MM.1S (cell line): Measurements from ENCODE around the gene ARHGAP26.

Source experiments
- CTCF ChIP-seq: fragments of 300-600 bp; sonication (generic); IDR thresholded peaks from 2 replicates; pipeline ENCODE4 v1.5.1; 2016; ENCODE audit warnings: antibody characterized with exemption, low read length, mixed read lengths
- EZH2 ChIP-seq: fragments of 300-600 bp; sonication (generic); optimal IDR thresholded peaks from 2 replicates; pipeline ENCODE3; 2017; ENCODE audit warnings: low read depth, mild to moderate bottlenecking, antibody characterized with exemption, low read length, mixed read lengths
- EZH2phosphoT487 ChIP-seq: fragments of 300-600 bp; sonication (generic); IDR thresholded peaks from 2 replicates; pipeline ENCODE4 v1.6.1; 2018; ENCODE audit warnings: antibody characterized with exemption, low read length

GRCh38 chr5:142748568-142749249, 21.5 kb upstream of the ARHGAP26 start:
- TF ChIP-seq CTCF (peak; percentile 84), EZH2 (no peak), EZH2phosphoT487 (no peak)
